ENCODE results near the gene TMEM119. TPM values are rescaled to one million over a fixed set of nuclear protein-coding genes. Genes with fewer than 3 reads are reported as not detected.

TMEM119 gene
- total RNA-seq, 1 donor from 2014 or later = 0.79 TPM

GRCh38 chr12:108629151-108629550 lies 31.3 kb upstream of the TMEM119 start:
- Histone ChIP-seq H3K27me3 (ENCODE audit: control insufficient read depth, insufficient read depth, low read length) (no peaks in the 10 kb centered on the region), H3K36me3 (ENCODE audit: control insufficient read depth, insufficient read depth, low read length) (no peaks in the 10 kb centered on the region), H3K4me3 (ENCODE audit: low read depth, low read length) (no peak overlapping the region)
- DNase-seq (ENCODE audit: low read depth) (no peak), FAIRE-seq (no peak)
- TF ChIP-seq CTCF (IDR thresholded peaks at IDR 0.05; ENCODE audit: insufficient read depth, low read length, severe bottlenecking) = no peak

GRCh38 chr12:108627134-108627920 lies 29.4 kb upstream of the TMEM119 start:
- no peak for TF ChIP-seq CTCF (IDR thresholded peaks at IDR 0.05; ENCODE audit: insufficient read depth, low read length, severe bottlenecking)
- no peak overlapping the region for H3K4me3 ChIP-seq (ENCODE audit: low read depth, low read length)
- DNase-seq (ENCODE audit: low read depth) (no peak), FAIRE-seq (no peak)
- H3K27me3 ChIP-seq (ENCODE audit: control insufficient read depth, insufficient read depth, low read length) = no peaks in the 10 kb centered on the region
- H3K36me3 ChIP-seq (ENCODE audit: control insufficient read depth, insufficient read depth, low read length) = no peaks in the 10 kb centered on the region

- Histone ChIP-seq H3K27me3 (ENCODE audit: control insufficient read depth, insufficient read depth, low read length) (no peaks in the 10 kb centered on the region), H3K4me3 (ENCODE audit: low read depth, low read length) (no peak overlapping the region), H3K36me3 (ENCODE audit: control insufficient read depth, insufficient read depth, low read length) (no peaks in the 10 kb centered on the region)
- DNase-seq (ENCODE audit: low read depth) (no peak), FAIRE-seq (no peak)
- TF ChIP-seq CTCF (IDR thresholded peaks at IDR 0.05; ENCODE audit: insufficient read depth, low read length, severe bottlenecking) = no peak
Observed at GRCh38 chr12:108625228-108625627, 27.3 kb upstream of the TMEM119 start.

GRCh38 chr12:108623577-108623976 lies 25.7 kb upstream of the TMEM119 start:
- Histone ChIP-seq H3K4me3 (ENCODE audit: low read depth, low read length) (no peak overlapping the region), H3K27me3 (ENCODE audit: control insufficient read depth, insufficient read depth, low read length) (no peaks in the 10 kb centered on the region), H3K36me3 (ENCODE audit: control insufficient read depth, insufficient read depth, low read length) (no peaks in the 10 kb centered on the region)
- no peak for DNase-seq (ENCODE audit: low read depth)
- no peak for FAIRE-seq
- TF ChIP-seq CTCF (IDR thresholded peaks at IDR 0.05; ENCODE audit: insufficient read depth, low read length, severe bottlenecking) = no peak

GRCh38 chr12:108622921-108623514 lies 25.1 kb upstream of the TMEM119 start:
- Histone ChIP-seq H3K36me3 (ENCODE audit: control insufficient read depth, insufficient read depth, low read length) (no peaks in the 10 kb centered on the region), H3K27me3 (ENCODE audit: control insufficient read depth, insufficient read depth, low read length) (no peaks in the 10 kb centered on the region), H3K4me3 (ENCODE audit: low read depth, low read length) (no peak overlapping the region)
- DNase-seq (ENCODE audit: low read depth) (no peak), FAIRE-seq (no peak)
- TF ChIP-seq CTCF (IDR thresholded peaks at IDR 0.05; ENCODE audit: insufficient read depth, low read length, severe bottlenecking) = no peak
